SU-DHL-6 (cell line): ENCODE data around the gene MARS1.

Experiments
- H2AFZ ChIP-seq: fragments of 200-600 bp; sonication (generic); 2 replicates; pipeline ENCODE4 v1.6.1; 2014; ENCODE audit warnings: low read depth, mild to moderate bottlenecking, moderate library complexity, mixed read lengths, antibody characterized with exemption, low read length; ENCODE audit not compliant: severe bottlenecking
- H3F3A ChIP-seq: fragments of 200-600 bp; shearing (Covaris generic); 2 replicates; pipeline ENCODE4 v1.6.0; 2016; ENCODE audit warnings: antibody characterized with exemption, mild to moderate bottlenecking; ENCODE audit not compliant: insufficient read depth
- H3K27ac ChIP-seq: fragments of 200-600 bp; sonication (generic); 2 replicates; pipeline ENCODE4 v1.5.1; 2016; ENCODE audit warnings: low read depth, mild to moderate bottlenecking, low read length, moderate library complexity, mixed read lengths
- H3K27me3 ChIP-seq: fragments of 200-600 bp; sonication (generic), shearing (Covaris generic); 2 replicates; pipeline ENCODE4 v1.6.0; 2014; ENCODE audit warnings: mild to moderate bottlenecking, low read length
- H3K36me3 ChIP-seq: fragments of 200-600 bp; sonication (generic); 2 replicates; pipeline ENCODE4 v1.6.1; 2014; ENCODE audit warnings: mild to moderate bottlenecking, low read length, mixed read lengths
- H3K4me2 ChIP-seq: fragments of 300-600, 200-600 bp; shearing (Covaris generic), sonication (generic); 2 replicates; pipeline ENCODE4 v1.6.0; 2014; ENCODE audit warnings: low read length, low read depth, mild to moderate bottlenecking; ENCODE audit not compliant: poor library complexity, severe bottlenecking
- H3K4me3 ChIP-seq: fragments of 200-600 bp; sonication (generic); 2 replicates; pipeline ENCODE4 v1.5.1; 2014; ENCODE audit warnings: antibody characterized with exemption, low read length, mild to moderate bottlenecking, mixed read lengths; ENCODE audit not compliant: insufficient read depth, poor library complexity, severe bottlenecking
- H3K79me2 ChIP-seq: fragments of 200-600 bp; sonication (generic); 2 replicates; pipeline ENCODE4 v1.6.1; 2014; ENCODE audit warnings: mild to moderate bottlenecking, low read length, moderate library complexity; ENCODE audit not compliant: insufficient read depth
- H3K9ac ChIP-seq: fragments of 200-600 bp; sonication (generic); 2 replicates; pipeline ENCODE4 v1.7.0; 2014; ENCODE audit warnings: mild to moderate bottlenecking, low read length
- H3K9me2 ChIP-seq: fragments of 200-600 bp; sonication (generic); replicated peaks from 2 replicates; pipeline ENCODE4 v1.6.1; 2014; ENCODE audit warnings: low read length; ENCODE audit not compliant: insufficient read depth
- H3K9me3 ChIP-seq: fragments of 200-600 bp; sonication (generic); 2 replicates; pipeline ENCODE4 v1.6.1; 2014; ENCODE audit warnings: low read length, mixed read lengths; ENCODE audit not compliant: insufficient read depth
- H4K20me1 ChIP-seq: fragments of 200-600 bp; sonication (generic); 2 replicates; pipeline ENCODE4 v1.6.1; 2014; ENCODE audit warnings: low read depth, mild to moderate bottlenecking, antibody characterized with exemption, low read length, moderate library complexity, mixed read lengths
- EZH2phosphoT487 ChIP-seq: fragments of 200-600 bp; sonication (generic), shearing (Covaris generic); conservative IDR thresholded peaks from 2 replicates; pipeline ENCODE4 v1.6.1; 2018; ENCODE audit warnings: mild to moderate bottlenecking, antibody characterized with exemption, low read length, moderate library complexity, mixed read lengths
- TF ChIP-seq, protein P1 (sequence below): fragments of 200-600 bp; sonication (generic); IDR thresholded peaks from one replicate; pipeline ENCODE4 v1.5.1; 2017; ENCODE audit warnings: antibody characterized with exemption, mild to moderate bottlenecking, low read length, moderate library complexity; ENCODE audit not compliant: insufficient read depth, poor library complexity, severe bottlenecking

MARS1 gene

DNA sequence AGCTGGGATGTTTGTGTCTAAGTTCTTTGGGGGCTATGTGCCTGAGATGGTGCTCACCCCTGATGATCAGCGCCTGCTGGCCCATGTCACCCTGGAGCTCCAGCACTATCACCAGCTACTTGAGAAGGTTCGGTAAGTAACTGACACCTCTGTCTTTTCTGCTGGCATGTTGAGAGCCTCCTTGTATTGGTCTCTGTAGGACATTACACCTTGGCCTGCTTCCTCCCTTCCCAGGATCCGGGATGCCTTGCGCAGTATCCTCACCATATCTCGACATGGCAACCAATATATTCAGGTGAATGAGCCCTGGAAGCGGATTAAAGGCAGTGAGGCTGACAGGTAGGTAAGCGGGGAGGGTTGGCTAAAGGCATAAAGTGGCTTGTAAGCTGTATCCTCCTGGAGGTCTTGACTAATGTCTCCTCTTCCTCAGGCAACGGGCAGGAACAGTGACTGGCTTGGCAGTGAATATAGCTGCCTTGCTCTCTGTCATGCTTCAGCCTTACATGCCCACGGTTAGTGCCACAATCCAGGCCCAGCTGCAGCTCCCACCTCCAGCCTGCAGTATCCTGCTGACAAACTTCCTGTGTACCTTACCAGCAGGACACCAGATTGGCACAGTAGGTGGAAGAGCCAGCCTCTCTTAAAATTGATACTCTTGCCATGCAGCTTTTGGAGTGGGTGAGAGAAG is 27.0 kb downstream of the MARS1 start:
- H3F3A ChIP-seq = peaks cover 40% of the 10 kb centered on the region
- no peak overlapping the region for H3K4me2 ChIP-seq
- H3K4me3 ChIP-seq = no peak overlapping the region
- no peak overlapping the region for H3K9ac ChIP-seq
- no peaks in the 10 kb centered on the region for H3K9me2 ChIP-seq
- H3K9me3 ChIP-seq = no peaks in the 10 kb centered on the region
- peaks cover 20% of the 10 kb centered on the region for H3K36me3 ChIP-seq
- no peaks in the 10 kb centered on the region for H3K27me3 ChIP-seq
- no peak for TF ChIP-seq EZH2phosphoT487
- TF ChIP-seq, protein P1, sequence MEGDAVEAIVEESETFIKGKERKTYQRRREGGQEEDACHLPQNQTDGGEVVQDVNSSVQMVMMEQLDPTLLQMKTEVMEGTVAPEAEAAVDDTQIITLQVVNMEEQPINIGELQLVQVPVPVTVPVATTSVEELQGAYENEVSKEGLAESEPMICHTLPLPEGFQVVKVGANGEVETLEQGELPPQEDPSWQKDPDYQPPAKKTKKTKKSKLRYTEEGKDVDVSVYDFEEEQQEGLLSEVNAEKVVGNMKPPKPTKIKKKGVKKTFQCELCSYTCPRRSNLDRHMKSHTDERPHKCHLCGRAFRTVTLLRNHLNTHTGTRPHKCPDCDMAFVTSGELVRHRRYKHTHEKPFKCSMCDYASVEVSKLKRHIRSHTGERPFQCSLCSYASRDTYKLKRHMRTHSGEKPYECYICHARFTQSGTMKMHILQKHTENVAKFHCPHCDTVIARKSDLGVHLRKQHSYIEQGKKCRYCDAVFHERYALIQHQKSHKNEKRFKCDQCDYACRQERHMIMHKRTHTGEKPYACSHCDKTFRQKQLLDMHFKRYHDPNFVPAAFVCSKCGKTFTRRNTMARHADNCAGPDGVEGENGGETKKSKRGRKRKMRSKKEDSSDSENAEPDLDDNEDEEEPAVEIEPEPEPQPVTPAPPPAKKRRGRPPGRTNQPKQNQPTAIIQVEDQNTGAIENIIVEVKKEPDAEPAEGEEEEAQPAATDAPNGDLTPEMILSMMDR = no peak
- peaks cover 20% of the 10 kb centered on the region for H3K79me2 ChIP-seq
- no peak overlapping the region for H2AFZ ChIP-seq
- H3K27ac ChIP-seq = no peak overlapping the region
- H4K20me1 ChIP-seq = no peaks in the 10 kb centered on the region; the same call in 1 of the 2 replicates

GRCh38 chr12:57515408-57515933 is 27.6 kb downstream of the MARS1 start:
- Histone ChIP-seq H3K9me2 (no peaks in the 10 kb centered on the region), H3K4me3 (no peak overlapping the region), H3K27ac (no peak overlapping the region), H3K4me2 (no peak overlapping the region), H3K36me3 (peaks cover 20% of the 10 kb centered on the region), H3K9ac (no peak overlapping the region), H2AFZ (no peak overlapping the region), H3K9me3 (no peaks in the 10 kb centered on the region), H4K20me1 (no peaks in the 10 kb centered on the region; the same call in 1 of the 2 replicates), H3F3A (peaks cover 40% of the 10 kb centered on the region), H3K27me3 (no peaks in the 10 kb centered on the region), H3K79me2 (peaks cover 22% of the 10 kb centered on the region)
- TF ChIP-seq, protein P1 = no peak
- TF ChIP-seq EZH2phosphoT487 = no peak

- TF ChIP-seq, protein P1 = no peak
- TF ChIP-seq EZH2phosphoT487 = no peak
- peaks cover 20% of the 10 kb centered on the region for H3K36me3 ChIP-seq
- H3K9me2 ChIP-seq = no peaks in the 10 kb centered on the region
- no peak overlapping the region for H3K4me2 ChIP-seq
- no peaks in the 10 kb centered on the region for H3K27me3 ChIP-seq
- no peaks in the 10 kb centered on the region for H3K9me3 ChIP-seq
- no peak overlapping the region for H3K27ac ChIP-seq
- no peak overlapping the region for H2AFZ ChIP-seq
- no peaks in the 10 kb centered on the region; the same call in 1 of the 2 replicates for H4K20me1 ChIP-seq
- H3K9ac ChIP-seq = no peak overlapping the region
- peaks cover 22% of the 10 kb centered on the region for H3K79me2 ChIP-seq
- no peak overlapping the region for H3K4me3 ChIP-seq
- H3F3A ChIP-seq = peaks cover 42% of the 10 kb centered on the region
Measured at GRCh38 chr12:57515934-57516541, 28.2 kb downstream of the MARS1 start.
